Amniotic stem cell (primary cell): Measurements from ENCODE around the gene ZNF287.

Experiments
- DNase-seq: peaks from one replicate; lab custom pipeline; 2025; lab: John Stamatoyannopoulos, UW

Gene ZNF287

GRCh38 chr17:16516594-16517051, 52.4 kb downstream of the ZNF287 start:
- DNase-seq, result no peak

- no peak for DNase-seq
Measured at GRCh38 chr17:16515933-16516332, 53.1 kb downstream of the ZNF287 start.

GRCh38 chr17:16513873-16514272, 55.1 kb downstream of the ZNF287 start:
- DNase-seq, result no peak

GRCh38 chr17:16512011-16512410, 57.0 kb downstream of the ZNF287 start:
- DNase-seq, result no peak

GRCh38 chr17:16511593-16511992, 57.4 kb downstream of the ZNF287 start:
- no peak for DNase-seq

GRCh38 chr17:16507918-16508533, 61.0 kb downstream of the ZNF287 start:
- no peak for DNase-seq

GRCh38 chr17:16506188-16506587, 62.8 kb downstream of the ZNF287 start:
- DNase-seq, result no peak

- DNase-seq, result no peak
Measured at GRCh38 chr17:16504984-16505383, 64.0 kb downstream of the ZNF287 start.
